ENCODE data around the gene CHKA. TPM values are rescaled to one million over a fixed set of nuclear protein-coding genes. Genes with fewer than 3 reads are reported as not detected.

Gene CHKA
- total RNA-seq, 2 experiments from 2014 or later = 6.1 to 6.6 TPM

GRCh38 chr11:68150037-68150436 is 28.8 kb upstream of the CHKA start:
- Mint-ChIP-seq H3K4me3 (no peak overlapping the region), H3K27me3 (no peaks in the 10 kb centered on the region), H3K4me1 (ENCODE audit: low read depth) (no peaks in the 10 kb centered on the region), H3K27ac (no peak overlapping the region), H3K36me3 (no peaks in the 10 kb centered on the region), H3K9me3 (no peaks in the 10 kb centered on the region)
- CTCF ChIA-PET = no interaction called here
- intact Hi-C loops (cut with micrococcal nuclease) = no loop called here
- POLR2A ChIA-PET = no interaction called here
- no peak for DNase-seq

DNA sequence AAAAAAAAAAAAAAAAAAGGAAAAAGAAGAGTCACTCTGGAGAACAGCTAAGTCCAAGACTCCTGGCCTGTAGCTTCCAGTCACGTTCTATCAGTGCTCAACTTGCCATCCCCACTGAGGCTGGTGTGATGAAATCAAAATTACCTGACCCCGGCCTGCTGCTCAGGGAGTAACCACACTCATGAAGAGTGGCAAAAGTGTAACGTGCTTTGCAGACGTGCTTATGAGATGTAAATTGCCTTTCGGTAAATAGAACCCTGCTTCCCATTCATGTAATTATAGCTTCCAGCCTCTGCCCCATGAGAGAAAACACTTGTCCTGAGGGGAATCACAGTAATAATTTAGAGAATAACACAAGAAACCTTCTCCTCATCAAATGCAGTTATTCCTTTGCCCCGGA is 28.2 kb upstream of the CHKA start:
- Mint-ChIP-seq H3K4me1 (ENCODE audit: low read depth) (no peaks in the 10 kb centered on the region), H3K27me3 (no peaks in the 10 kb centered on the region), H3K36me3 (no peaks in the 10 kb centered on the region), H3K9me3 (no peaks in the 10 kb centered on the region), H3K27ac (no peak overlapping the region), H3K4me3 (no peak overlapping the region)
- CTCF ChIA-PET = no interaction called here
- intact Hi-C loops (cut with micrococcal nuclease) = no loop called here
- no peak for DNase-seq
- POLR2A ChIA-PET = no interaction called here

DNA sequence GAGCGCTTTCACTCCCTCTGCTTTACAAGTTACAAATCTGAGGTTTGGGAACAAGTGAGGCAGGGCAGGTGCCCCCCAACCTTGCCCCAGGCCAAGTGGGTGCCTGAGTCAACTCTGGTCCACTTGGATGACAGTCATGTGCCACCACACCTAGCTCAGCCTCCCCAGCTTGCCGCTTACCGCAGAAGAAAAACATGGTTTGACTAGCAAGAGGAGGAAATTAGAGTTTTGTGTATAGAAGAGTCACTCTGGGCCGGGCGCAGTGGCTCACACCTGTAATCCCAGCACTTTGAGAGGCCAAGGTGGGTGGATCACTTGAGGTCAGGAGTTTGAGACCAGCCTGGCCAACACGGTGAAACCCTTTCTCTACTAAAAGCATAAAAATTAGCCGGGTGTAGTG is 27.7 kb upstream of the CHKA start:
- no peaks in the 10 kb centered on the region for H3K27me3 Mint-ChIP-seq
- no peaks in the 10 kb centered on the region for H3K36me3 Mint-ChIP-seq
- no peaks in the 10 kb centered on the region for H3K9me3 Mint-ChIP-seq
- no peak overlapping the region for H3K4me3 Mint-ChIP-seq
- H3K4me1 Mint-ChIP-seq (ENCODE audit: low read depth) = no peaks in the 10 kb centered on the region
- no peak for DNase-seq
- ChIA-PET POLR2A (no interaction called here), CTCF (no interaction called here)
- intact Hi-C loops (cut with micrococcal nuclease) = no loop called here
- no peak overlapping the region for H3K27ac Mint-ChIP-seq

DNA sequence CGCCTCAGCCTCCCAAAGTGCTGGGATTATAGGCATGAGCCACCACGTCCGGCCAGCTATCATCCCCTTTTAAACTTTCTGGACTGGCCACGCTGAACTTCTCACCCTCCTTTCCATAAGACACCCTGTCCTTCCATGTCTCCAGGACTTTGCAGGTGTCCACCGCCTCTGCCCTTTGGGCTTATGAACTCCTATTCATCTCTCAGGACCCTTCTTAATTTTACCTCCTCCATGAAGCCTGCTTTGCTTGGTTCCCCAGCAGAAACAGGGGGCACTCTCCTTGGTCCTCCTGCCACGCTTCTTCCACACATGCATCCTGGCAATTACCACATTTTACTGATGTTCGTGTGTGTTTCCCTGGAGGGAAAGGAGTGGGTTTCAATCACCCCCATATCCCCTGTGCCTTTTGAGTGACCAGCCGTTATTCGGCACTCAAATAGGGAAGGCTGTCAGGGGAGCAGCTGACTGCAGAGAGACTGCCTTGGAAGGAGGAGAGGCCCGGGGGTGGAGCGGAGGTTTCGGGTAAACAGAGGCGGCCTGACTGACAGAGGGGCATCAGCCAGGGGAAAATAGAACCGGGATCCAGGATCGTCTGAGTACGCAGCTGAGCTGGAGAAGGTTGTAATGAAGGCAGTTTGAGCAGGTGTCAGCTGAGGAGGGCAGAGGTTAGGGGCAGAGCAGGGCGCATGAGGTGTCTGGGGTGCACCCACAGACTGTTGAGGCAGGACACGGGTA is 27.1 kb upstream of the CHKA start:
- H3K36me3 Mint-ChIP-seq = no peaks in the 10 kb centered on the region
- no peaks in the 10 kb centered on the region for H3K9me3 Mint-ChIP-seq
- no peak overlapping the region for H3K27ac Mint-ChIP-seq
- intact Hi-C loops (cut with micrococcal nuclease) = no loop called here
- no peaks in the 10 kb centered on the region for H3K4me1 Mint-ChIP-seq (ENCODE audit: low read depth)
- no peaks in the 10 kb centered on the region for H3K27me3 Mint-ChIP-seq
- POLR2A ChIA-PET = no interaction called here
- CTCF ChIA-PET = no interaction called here
- DNase-seq = no peak
- H3K4me3 Mint-ChIP-seq = no peak overlapping the region

DNA sequence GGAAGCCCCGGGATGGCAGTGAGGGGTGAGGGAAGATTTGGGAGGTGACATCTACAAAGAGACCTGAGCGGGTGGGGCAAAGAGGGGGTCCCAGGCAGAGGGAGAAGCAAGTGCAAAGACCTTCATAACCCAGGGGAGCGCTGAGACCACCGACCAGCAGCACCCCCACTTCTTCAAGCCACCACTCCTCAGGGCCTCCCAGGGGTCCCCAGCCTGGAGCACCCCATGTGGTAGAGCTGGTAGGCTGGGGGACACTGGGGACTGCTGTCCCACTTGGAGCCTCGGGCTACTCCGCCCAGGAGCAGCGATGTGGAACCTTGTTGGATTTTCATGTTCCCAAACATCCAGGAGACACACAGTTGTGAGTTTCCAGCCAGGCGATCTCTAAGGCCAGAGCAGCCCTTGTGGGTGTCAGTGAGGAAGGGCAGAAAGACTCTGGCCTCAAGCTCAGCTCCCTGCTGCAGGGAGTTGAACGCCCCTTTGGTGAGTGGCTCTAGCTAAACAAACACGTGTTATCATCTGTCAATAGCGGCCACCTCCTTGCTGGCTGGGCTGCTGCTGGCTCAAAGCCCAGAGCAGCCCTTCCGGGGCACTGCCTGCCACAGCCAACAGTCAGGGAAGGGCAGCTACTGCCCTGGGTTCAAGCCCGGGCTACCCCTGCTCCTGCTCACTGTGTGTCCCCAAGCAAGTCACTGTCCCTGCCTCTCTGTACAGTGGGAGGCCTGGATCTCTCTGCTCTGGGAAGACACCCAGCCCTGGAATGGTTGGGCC is 25.7 kb upstream of the CHKA start:
- peaks cover 9% of the 10 kb centered on the region for H3K4me1 Mint-ChIP-seq (ENCODE audit: low read depth)
- H3K27ac Mint-ChIP-seq = no peak overlapping the region
- no peaks in the 10 kb centered on the region for H3K27me3 Mint-ChIP-seq
- no peaks in the 10 kb centered on the region for H3K9me3 Mint-ChIP-seq
- POLR2A ChIA-PET = no interaction called here
- no peaks in the 10 kb centered on the region for H3K36me3 Mint-ChIP-seq
- no peak overlapping the region for H3K4me3 Mint-ChIP-seq
- CTCF ChIA-PET = no interaction called here
- intact Hi-C loops (cut with micrococcal nuclease) = no loop called here
- DNase-seq = no peak

DNA sequence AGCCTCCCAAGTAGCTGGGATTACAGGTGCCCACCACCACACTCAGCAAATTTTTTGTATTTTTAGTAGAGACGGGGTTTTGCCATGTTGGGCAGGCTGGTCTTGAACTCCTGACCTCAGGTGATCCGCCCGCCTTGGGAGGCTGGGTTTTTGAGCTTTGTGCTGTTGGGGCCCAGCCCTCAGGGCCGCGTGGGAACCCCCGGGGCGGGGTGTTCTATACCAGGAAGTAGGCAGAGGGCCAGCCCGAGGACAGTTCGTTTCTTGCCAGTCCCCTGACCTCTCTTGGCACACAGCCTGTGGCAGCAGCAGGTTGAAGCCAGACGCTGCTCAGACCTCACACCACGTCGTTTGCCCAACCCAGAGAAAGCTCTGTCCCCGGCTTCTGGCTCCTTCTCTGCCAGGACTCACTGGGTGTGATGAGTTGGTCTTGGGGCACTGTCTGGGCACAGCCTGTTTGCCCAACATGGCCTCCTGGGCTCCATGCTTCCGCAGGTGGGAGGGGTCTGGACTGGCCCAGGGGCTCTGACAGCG is 24.9 kb upstream of the CHKA start:
- ChIA-PET POLR2A (no interaction called here), CTCF (no interaction called here)
- Mint-ChIP-seq H3K27me3 (no peaks in the 10 kb centered on the region), H3K36me3 (no peaks in the 10 kb centered on the region), H3K4me3 (no peak overlapping the region), H3K9me3 (no peaks in the 10 kb centered on the region), H3K4me1 (ENCODE audit: low read depth) (peaks cover 12% of the 10 kb centered on the region), H3K27ac (no peak overlapping the region)
- intact Hi-C loops (cut with micrococcal nuclease) = no loop called here
- DNase-seq = no peak

DNA sequence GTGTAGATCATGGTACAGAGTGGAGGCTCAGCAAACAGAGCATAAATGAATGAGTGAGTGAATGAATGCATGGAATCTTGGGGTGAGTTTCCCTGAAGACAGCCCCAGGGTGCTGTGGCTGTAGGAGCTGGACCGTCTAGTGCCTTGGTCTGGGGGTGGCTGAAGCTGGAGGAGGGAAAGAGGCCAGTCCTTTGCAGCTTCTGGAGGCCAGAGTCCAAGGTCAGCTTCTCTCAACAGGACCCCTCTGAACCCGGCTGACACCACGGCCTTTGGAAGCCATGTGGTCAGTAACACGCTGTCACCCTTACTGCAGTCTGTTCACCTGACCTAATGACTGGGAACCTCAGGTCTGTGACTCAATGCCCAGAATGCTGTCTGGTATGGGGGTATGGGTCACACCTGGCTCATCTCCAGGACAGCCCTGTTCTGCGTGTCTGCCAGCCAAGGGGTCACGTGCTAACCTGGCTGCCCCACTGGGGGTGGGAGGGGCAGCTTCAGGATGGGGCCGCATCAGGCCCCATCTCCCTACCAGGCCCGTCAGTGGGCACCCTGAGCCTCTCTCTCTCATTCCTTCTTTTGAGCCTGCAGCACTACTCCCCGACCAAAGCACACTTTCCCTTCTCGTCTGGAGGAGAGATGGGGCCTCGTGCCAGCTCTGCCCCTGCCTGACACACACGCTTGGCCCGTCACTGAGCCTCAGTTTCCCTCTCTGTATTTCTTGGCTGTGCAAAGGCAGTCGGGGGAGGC is 24.1 kb upstream of the CHKA start:
- ChIA-PET CTCF (no interaction called here), POLR2A (interaction anchor here (0.6 kb wide), 1 partner anchor 11 kb away, joined by 3 read pairs; no protein-coding TSS in a partner anchor)
- DNase-seq = no peak
- no peak overlapping the region for H3K27ac Mint-ChIP-seq
- H3K27me3 Mint-ChIP-seq = no peaks in the 10 kb centered on the region
- H3K36me3 Mint-ChIP-seq = no peaks in the 10 kb centered on the region
- peaks cover 12% of the 10 kb centered on the region for H3K4me1 Mint-ChIP-seq (ENCODE audit: low read depth)
- no peak overlapping the region for H3K4me3 Mint-ChIP-seq
- H3K9me3 Mint-ChIP-seq = no peaks in the 10 kb centered on the region
- intact Hi-C loops (cut with micrococcal nuclease) = no loop called here

DNA sequence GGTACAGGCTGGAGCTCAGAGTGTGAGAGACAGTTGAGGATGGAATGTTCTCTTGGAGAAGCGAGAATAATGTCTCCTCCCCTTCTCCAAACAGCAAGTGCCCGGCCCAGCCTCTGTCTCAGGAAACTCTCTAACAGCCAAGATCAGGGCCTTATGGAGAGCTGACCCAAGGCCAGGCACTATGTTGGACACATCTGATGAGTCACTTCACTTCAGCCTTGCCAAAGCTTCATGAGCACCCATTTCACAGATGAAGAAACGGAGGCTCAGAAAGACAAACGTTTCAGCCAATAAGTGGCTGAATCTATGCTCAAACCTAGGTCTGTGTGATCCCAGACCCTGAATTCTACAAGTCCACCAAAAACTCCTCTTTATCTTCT is 22.1 kb upstream of the CHKA start:
- POLR2A ChIA-PET = no interaction called here
- CTCF ChIA-PET = no interaction called here
- DNase-seq = no peak
- peaks cover 12% of the 10 kb centered on the region for H3K4me1 Mint-ChIP-seq (ENCODE audit: low read depth)
- H3K27ac Mint-ChIP-seq = no peak overlapping the region
- intact Hi-C loops (cut with micrococcal nuclease) = no loop called here
- H3K36me3 Mint-ChIP-seq = no peaks in the 10 kb centered on the region
- no peaks in the 10 kb centered on the region for H3K9me3 Mint-ChIP-seq
- no peak overlapping the region for H3K4me3 Mint-ChIP-seq
- no peaks in the 10 kb centered on the region for H3K27me3 Mint-ChIP-seq

GRCh38 chr11:68142441-68143309 is 21.5 kb upstream of the CHKA start:
- POLR2A ChIA-PET = no interaction called here
- no peak overlapping the region for H3K4me3 Mint-ChIP-seq
- DNase-seq = no peak
- H3K9me3 Mint-ChIP-seq = no peaks in the 10 kb centered on the region
- intact Hi-C loops (cut with micrococcal nuclease) = no loop called here
- H3K4me1 Mint-ChIP-seq (ENCODE audit: low read depth) = peaks cover 12% of the 10 kb centered on the region
- H3K27me3 Mint-ChIP-seq = no peaks in the 10 kb centered on the region
- H3K36me3 Mint-ChIP-seq = no peaks in the 10 kb centered on the region
- CTCF ChIA-PET = no interaction called here
- H3K27ac Mint-ChIP-seq = peak overlapping the region; percentile 5

GRCh38 chr11:68142028-68142412 is 20.8 kb upstream of the CHKA start:
- intact Hi-C loops (cut with micrococcal nuclease) = no loop called here
- H3K36me3 Mint-ChIP-seq = no peaks in the 10 kb centered on the region
- H3K27ac Mint-ChIP-seq = peak overlapping the region; percentile 5
- H3K27me3 Mint-ChIP-seq = no peaks in the 10 kb centered on the region
- no peaks in the 10 kb centered on the region for H3K9me3 Mint-ChIP-seq
- H3K4me3 Mint-ChIP-seq = no peak overlapping the region
- peak; percentile 81 for DNase-seq
- POLR2A ChIA-PET = no interaction called here
- CTCF ChIA-PET = no interaction called here
- H3K4me1 Mint-ChIP-seq (ENCODE audit: low read depth) = peaks cover 12% of the 10 kb centered on the region

- Mint-ChIP-seq H3K36me3 (no peaks in the 10 kb centered on the region), H3K4me3 (no peak overlapping the region)
- CTCF ChIA-PET = no interaction called here
Observed at GRCh38 chr11:68141246-68142027, 20.2 kb upstream of the CHKA start.

More at GRCh38 chr11:68141246-68142027, 20.2 kb upstream of the CHKA start:
- no peaks in the 10 kb centered on the region for H3K27me3 Mint-ChIP-seq
- no peak for DNase-seq
- POLR2A ChIA-PET = no interaction called here
- H3K9me3 Mint-ChIP-seq = no peaks in the 10 kb centered on the region
- H3K27ac Mint-ChIP-seq = no peak overlapping the region
- intact Hi-C loops (cut with micrococcal nuclease) = no loop called here
- H3K4me1 Mint-ChIP-seq (ENCODE audit: low read depth) = peaks cover 12% of the 10 kb centered on the region

All from activated CD4-positive, alpha-beta memory T cell treated with anti-CD3 and anti-CD28 coated beads for 36 hours (primary cell).